Activated CD4-positive, CD25-positive, alpha-beta regulatory T cell treated with anti-CD3 and anti-CD28 coated beads, Interleukin-2, amount 50 U/mL, for 24 hours (primary cell): ENCODE data around the gene PTPRJ.

Source experiments
- ATAC-seq, 2 donors: fragments of 150-1000 bp; cut with Tn5 transposase; one replicate each; pipeline ENCODE4 v1.10.0; 2021; ENCODE audit warnings: mild to moderate bottlenecking in 1 of 2, moderate library complexity in 1 of 2

The PTPRJ gene

DNA sequence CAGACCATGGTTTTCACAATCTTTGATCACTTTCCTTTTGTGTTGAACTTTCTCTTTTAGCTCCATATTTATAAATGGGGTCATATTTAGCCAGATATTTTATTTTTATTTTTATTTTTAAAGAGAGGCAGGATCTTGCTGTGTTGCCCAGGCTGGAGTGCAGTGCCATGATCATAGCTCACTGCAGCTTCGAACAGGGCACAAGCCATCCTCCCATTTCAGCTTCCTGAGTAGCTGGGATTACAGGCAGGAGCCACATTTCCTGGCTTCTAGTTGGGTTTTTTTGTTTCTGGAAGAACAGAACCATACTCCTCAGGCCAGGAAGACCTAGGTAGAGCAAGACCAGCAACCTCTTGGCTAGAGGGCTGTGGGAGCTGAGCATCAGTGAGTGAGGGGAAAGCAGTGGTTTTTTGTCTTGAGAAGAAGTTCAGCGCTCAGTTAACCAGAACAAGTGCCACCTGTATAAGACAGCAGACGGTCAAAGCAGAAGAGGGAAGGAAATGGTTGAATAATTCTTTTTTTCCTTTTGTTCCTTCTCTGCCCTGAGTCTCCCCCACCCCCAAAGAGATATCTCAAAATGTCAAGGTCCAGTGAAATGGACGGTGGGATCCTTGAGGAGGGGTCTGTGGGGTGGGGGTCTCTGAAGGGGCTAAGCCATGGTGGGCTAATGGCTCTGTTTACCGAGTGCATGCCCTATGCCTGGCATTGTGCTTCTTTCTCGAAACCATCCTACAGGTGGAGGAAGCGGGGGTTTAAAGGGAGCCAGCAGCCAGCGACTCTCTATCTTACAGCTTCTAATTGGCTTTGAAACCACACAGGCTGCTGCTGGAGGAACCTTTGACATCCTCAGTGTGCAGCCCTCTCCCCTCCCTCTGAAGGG, 63.0 kb downstream of the PTPRJ start:
- ATAC-seq, result peak; percentile 38 to 45

GRCh38 chr11:48043991-48044512, 63.7 kb downstream of the PTPRJ start:
- ATAC-seq, result no peak

- no peak for ATAC-seq
These were observed 64.2 kb downstream of the PTPRJ start for GRCh38 chr11:48044577-48044976.

DNA sequence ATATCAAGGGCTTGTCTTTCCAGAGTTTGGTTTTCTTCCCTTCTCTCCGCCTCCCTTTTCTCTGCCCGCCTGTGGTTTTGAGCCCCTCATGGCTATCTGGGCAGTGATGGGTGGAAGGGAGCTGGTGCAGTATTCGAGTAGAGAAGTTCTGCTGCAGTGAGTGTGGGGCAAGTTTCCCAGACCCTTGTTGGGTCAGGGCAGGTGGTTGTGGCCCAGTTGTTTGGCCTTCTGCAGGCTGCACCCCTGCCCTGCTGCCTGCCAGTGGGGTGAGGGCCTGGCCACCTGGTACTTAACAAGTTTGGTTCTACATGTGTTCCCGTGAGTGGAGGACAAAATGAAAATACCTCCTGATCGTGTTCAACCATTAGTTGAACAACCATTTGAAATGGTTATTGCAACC, 65.2 kb downstream of the PTPRJ start:
- no peak for ATAC-seq

DNA sequence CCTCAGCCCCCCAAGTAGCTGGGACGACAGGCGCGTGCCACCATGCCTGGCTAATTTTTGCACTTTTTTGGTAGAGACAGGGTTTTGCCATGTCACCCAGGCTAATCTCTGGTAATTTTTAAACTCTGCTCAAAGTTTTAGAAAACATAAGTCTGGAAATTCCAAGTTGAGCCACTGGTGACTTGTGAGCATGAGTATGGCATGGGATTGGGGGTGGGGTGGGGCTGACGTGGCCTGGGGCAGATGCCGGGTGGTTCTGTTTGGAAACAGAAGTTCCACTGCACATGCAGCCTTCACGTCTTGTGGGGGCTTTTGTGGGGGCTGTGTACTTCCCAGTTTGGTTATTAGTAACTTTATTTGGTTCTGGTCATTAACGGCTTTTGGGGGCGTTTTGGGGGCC, 67.3 kb downstream of the PTPRJ start:
- no peak for ATAC-seq

DNA sequence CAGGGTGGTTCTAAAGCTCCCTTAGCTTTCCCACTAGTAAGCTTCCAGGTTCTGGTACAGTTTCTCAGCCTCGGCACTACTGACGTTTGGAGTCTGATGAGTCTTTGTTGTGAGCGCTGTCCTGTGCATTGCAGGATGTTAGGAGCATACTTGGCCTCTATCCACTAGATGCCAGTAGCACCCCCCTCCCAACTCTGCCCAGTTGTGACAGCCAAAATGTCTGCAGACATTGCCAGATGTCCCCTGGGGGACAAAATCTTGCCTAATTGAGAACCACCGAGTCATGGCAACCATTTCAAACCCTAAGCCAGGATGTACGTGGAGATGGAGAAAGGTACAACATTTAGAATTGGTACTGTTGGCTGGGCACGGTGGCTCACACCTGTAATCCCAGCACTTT, 68.7 kb downstream of the PTPRJ start:
- no peak for ATAC-seq

DNA sequence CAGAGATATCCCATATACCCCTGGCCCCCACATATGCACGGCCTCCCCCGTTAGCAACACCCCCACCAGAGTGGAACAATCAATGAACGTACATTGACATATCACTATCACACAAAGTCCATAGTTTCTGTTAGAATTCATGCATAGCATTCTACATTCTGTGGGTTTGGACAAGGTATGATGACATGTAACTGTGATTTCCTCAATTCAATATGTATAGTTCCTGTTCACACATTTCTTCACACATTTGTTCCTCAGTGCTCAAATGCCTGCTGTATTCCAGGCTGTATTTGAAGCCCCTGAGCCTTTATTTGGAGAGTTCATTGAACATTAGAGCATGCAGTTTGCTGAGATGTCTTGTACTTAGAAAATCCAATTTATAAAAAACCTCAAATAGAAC, 69.9 kb downstream of the PTPRJ start:
- no peak for ATAC-seq

DNA sequence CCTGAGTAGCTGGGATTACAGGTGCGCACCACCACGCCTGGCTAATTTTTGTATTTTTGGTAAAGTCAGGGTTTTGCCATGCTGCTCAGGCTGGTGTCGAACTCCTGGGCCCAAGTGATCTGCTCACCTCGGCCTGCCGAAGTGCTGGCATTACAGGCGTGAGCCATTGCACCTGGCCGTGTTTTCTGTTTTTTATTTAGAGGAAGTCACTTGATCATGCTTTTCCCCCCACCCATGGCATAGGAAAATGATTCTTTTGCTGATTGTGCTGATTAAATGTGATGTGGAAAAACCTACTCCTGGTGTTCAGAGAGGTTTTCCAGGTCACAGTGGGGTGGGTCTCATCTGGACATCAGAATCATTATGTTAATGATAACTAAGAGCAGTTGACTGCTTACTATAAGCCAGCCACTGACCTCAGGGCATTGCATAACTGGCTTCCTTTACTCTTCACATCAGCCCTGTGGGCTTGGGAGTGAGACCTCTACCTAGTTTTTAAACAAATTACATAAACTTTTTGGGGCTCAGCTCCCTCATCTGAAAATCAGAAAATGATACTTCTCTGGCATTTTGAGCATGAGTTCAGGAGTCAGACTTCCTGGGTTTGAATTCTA, 71.0 kb downstream of the PTPRJ start:
- no peak for ATAC-seq

DNA sequence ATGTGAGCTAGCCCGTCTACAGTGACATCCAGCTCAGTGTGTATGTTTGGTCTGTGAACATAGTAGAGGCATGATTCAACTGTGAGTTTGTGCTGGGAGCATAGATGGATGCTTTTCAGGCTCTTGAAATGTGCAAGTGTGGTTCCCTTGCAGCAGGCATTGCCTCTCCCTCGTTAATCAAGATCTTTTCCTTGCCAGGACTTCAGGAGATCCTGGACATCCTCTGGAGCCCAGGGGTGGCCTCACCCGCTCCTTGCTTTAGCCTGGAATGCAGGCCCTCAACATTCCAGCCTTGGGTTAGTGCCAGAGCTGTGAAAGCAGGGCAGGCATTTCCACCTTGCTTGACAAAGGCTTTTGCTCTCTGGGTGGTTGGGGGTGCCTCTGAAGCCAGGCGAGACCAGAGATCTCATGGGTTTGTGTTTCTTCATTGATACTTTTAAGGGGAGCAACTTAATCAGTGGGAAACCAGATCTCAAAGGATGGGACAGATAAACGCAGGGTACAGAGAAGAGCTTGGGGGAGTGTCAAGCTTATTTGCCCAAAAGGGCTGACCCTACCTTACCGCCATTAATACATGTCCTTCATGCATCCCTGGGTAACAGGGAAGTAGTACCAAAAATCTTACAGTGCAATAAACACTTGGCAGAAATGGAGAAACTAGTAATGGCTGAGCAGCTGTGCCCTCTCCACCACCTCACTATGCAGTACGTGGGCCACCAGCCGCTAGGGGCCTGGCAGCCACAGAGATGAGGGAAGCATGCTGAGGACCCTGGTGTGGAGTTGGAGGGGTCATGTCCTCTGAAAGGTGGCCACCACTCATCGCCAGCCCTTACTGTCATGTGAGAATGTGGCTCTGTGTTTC, 72.1 kb downstream of the PTPRJ start:
- no peak for ATAC-seq

DNA sequence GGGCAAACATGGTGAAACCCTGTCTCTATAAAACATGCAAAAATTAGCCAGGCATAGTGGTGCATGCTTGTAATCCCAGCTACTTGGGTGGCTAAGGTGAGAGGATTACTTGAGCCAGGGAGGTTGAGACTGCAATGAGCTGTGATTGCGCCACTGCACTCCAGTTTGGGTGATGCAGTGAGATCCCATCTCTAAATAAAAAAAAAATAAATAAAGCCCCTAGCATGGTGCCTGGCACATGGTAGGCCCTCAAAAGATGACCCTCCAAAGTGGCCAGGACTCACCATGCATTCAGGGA, 74.6 kb downstream of the PTPRJ start:
- ATAC-seq, result no peak

DNA sequence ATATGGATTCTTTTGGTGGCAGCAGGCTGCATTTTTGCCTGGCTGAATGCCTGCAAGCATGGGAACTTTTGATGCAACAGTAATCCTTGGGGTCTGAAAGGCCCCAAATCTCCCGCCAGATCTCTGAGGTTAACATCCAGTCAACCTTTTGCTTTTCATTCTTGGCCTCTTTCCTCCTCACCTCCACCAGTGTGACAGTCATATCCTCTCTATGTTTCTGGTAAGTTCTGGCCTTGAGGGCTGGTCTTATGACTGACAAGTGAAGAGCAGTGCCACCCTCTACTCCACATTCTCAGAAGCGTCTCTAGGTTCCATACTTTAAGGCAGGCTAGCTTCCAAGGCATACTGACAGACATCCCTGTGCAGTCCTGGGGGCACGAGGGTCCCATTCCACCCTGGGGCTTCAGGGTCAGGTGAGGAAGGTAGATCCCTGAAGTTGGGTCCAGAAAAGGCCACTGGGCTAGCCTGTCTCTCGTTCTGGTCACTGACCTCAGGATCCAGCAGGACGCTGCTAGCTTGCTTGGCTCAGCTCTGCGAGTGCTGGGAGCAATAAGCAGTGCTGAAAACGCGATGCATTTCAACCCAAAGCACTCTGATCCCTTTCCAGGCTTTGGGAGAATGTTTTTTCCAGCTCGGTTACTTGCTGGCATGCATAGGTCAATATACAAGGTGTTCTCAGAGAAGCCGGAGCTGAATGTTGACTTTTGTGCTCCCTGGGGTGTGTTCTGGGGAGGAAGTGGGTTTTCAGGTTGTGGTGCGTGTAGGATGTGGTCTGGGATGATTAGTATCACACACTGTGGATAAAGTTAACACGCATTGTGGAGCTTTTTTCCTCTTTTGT, 75.2 kb downstream of the PTPRJ start:
- peak; percentile 85 to 90 for ATAC-seq

DNA sequence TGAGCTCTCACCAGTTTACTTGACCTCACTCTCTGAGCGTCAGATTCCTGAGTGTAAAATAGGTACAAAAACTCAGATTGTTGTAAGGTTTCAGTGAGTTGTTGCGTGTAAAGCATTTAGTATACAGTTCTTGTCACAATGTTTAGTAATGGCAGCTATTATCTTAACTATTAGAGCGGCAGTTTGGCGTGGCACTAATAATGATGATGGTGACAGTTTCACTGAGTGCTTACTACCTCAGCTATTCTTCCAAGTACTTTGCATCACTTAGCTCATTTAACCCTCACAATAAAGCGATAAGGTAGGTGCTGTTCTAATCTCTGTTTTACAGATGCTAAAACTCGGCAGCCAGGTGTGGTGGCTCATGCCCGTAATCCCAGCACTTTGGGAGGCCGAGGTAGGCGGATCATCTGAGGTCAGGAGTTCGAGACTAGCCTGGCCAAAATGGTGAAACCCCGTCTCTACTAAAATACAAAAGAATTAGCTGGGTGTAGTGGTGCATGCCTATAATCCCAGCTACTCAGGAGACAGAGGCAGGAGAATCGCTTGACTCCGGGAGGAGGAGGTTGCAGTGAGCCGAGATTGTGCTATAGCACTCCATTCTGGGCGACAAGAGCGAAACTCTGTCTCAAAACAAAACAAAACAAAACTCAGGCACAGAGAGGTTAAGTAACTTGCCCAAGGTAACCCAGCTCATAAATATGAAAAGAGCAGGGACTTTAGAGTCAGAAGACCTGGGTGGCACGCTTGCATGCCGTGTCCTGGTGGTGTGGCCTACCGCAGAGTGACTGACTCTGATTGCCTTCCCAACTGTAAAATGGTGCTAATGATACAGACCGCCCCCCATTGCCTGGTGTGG, 76.2 kb downstream of the PTPRJ start:
- ATAC-seq, result no peak

DNA sequence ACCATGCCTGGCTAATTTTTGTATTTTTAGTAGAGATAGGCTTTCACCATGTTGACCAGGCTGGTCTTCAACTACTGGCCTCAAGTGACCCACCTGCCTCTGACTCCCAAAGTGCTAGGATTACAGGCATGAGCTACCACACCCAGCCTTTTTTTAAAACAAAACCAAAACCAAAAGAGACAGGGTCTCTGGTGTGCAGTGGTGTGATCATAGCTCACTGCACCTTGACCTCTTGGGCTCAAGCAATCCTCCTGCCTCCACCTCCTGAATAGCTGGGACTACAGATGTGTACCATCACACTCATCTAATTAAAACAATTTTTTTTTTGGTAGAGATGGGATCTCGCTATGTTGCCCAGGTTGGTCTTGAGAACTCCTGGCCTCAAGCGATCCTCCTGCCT, 77.7 kb downstream of the PTPRJ start:
- no peak for ATAC-seq

DNA sequence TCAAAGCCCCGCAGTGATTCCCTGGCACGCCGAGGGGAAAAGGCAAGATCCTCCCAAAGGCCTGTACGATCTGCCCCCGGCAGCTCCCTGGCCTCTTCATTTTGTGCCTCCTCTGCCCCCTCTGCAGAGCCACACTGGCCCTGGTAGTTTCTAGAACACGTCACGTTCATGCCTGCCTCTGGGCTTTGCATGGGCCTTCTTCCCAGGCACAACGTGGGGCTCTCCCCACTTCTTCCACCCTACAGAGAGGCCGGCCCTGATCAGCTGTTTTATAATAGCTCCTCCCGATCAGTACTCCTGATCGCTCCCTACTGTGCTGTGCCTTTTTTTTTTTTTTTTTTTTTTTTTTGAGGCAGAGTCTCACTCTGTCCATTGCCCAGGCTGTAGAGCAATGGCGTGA, 78.4 kb downstream of the PTPRJ start:
- no peak for ATAC-seq

GRCh38 chr11:48062649-48063048, 82.3 kb downstream of the PTPRJ start:
- ATAC-seq, result no peak

GRCh38 chr11:48063424-48063978, 83.1 kb downstream of the PTPRJ start:
- ATAC-seq, result no peak

GRCh38 chr11:48064306-48064705, 83.9 kb downstream of the PTPRJ start:
- no peak for ATAC-seq

DNA sequence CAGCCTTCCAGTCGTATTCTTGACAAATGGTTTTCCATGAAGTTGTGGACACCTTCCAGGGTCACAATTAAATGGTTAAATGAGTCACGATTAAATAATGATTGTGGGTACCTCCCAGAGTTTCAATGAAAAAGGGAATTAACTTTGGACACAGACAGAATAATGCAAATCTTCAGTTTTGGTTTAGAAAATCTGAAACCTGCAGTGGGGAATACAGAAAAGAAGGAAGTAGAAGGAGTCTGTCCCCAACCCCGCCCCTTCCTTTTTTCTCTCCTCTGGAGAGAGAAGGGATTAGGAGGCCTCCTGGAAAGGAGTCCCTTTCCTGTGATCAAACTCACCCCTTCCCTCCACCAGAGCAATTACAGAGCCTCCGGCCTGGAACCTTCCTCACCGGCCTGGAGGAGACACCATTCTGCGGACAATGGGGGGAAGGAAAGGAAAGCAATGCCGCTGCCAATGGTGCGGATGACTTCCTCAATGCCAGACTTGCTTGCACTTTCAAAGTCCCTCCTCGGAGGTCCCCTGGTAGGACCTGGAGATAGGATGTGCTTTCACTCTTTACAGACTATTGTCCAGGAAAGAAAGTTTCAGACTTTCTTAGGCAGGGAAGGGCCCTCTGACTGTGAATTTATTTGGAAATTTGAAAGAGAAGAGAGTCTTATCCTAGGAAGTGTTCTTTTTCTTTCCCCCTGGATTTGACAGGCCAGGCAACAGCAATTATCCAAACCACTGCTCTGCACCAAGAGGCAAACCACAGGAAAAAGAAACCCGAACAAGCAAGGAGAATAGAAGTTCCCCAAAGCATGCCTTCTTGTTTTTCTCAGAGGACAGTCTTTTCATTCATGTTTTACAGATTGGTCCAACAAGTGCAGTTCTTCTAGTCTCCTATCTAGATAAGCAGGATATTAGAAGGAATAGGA, 86.8 kb downstream of the PTPRJ start:
- no peak for ATAC-seq

DNA sequence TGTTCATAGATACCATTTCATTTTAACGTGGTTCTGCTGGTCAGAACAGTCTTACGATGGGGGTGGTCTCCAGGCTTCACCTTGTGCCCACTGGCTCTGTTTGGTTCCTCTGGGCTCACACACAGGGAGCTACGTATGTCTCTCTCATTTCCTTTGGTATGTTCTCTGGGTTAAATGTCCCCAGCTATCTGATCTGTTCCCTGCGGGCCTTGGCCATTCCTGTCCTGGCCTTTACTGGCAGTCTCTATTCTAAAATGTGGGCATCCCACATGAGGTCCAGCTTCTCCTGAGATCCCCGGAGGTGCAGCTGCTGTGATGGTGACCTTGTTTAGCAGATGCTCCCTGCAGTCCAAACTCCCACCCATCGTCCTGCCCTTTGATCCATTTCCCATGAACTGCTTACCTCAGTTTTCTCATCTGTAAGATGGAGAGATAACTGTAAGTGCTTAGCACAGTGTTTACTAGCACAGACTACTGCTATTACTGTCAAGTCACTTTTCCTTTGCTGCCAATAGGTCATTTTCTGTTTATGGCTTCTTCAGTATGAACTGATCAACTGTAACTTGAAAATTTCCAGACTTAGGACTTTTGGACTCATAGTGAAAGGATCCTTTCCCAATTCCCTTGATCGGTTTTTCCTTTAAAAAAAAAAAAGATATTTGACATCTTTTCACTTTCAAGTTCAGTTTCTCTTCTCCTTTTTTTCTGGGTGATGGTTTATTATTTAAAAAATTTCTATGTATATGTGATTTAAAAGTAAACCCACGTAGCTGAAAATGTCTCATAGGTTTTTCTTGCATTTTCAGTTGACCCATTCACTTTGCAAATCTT, 92.9 kb downstream of the PTPRJ start:
- peak in 1 of 2 donors; percentile 53 for ATAC-seq
